NCI-H1105 treated with DMSO at 0.1 percent for 48 hours (cell line): ENCODE data around the gene OGDHL.
A peak's percentile ranks its signal among the peaks of the same experiment; 100 is the strongest.
"Not testable (repeated sequence)": the region's sequence is repeated elsewhere in the genome, so short reads cannot be mapped to it uniquely, and the experiment has no call there.

ENCODE experiments used
- DNase-seq: peaks from one replicate; lab custom pipeline; 2025; lab: John Stamatoyannopoulos, UW

The OGDHL gene

GRCh38 chr10:49739426-49739825 lies 22.7 kb downstream of the OGDHL start:
- no peak for DNase-seq

GRCh38 chr10:49738616-49739360 lies 23.3 kb downstream of the OGDHL start:
- DNase-seq: no peak

- no peak for DNase-seq
Measured at GRCh38 chr10:49737474-49738201, 24.5 kb downstream of the OGDHL start.

GRCh38 chr10:49736564-49737113 lies 25.5 kb downstream of the OGDHL start:
- no peak for DNase-seq

GRCh38 chr10:49735848-49736563 lies 26.1 kb downstream of the OGDHL start:
- no peak for DNase-seq

- DNase-seq: no peak
Measured at GRCh38 chr10:49735161-49735560, 27.0 kb downstream of the OGDHL start.

GRCh38 chr10:49734676-49735075 lies 27.4 kb downstream of the OGDHL start:
- no peak for DNase-seq

- DNase-seq: no peak
Measured at GRCh38 chr10:49733866-49734265, 28.3 kb downstream of the OGDHL start.

- DNase-seq: no peak
Measured at GRCh38 chr10:49726593-49726992, 35.5 kb downstream of the OGDHL start.

GRCh38 chr10:49715157-49715556 lies 47.0 kb downstream of the OGDHL start:
- DNase-seq: not testable (repeated sequence)

GRCh38 chr10:49713266-49713665 lies 48.9 kb downstream of the OGDHL start:
- DNase-seq: no peak

GRCh38 chr10:49711481-49711880 lies 50.6 kb downstream of the OGDHL start:
- no peak for DNase-seq

- no peak for DNase-seq
Measured at GRCh38 chr10:49710966-49711365, 51.2 kb downstream of the OGDHL start.

GRCh38 chr10:49709934-49710333 lies 52.2 kb downstream of the OGDHL start:
- no peak for DNase-seq

- DNase-seq: no peak
Measured at GRCh38 chr10:49707585-49707984, 54.5 kb downstream of the OGDHL start.

GRCh38 chr10:49700997-49701396 lies 61.1 kb downstream of the OGDHL start:
- peak; percentile 17 for DNase-seq

- DNase-seq: no peak
Measured at GRCh38 chr10:49700211-49700610, 61.9 kb downstream of the OGDHL start.

- no peak for DNase-seq
Measured at GRCh38 chr10:49698679-49699078, 63.4 kb downstream of the OGDHL start.

- no peak for DNase-seq
Measured at GRCh38 chr10:49696311-49696710, 65.8 kb downstream of the OGDHL start.

- DNase-seq: no peak
Measured at GRCh38 chr10:49694466-49694865, 67.7 kb downstream of the OGDHL start.

- DNase-seq: no peak
Measured at GRCh38 chr10:49691588-49691987, 70.5 kb downstream of the OGDHL start.

GRCh38 chr10:49690698-49691356 lies 71.3 kb downstream of the OGDHL start:
- DNase-seq: no peak
